Ishikawa (cell line): ENCODE results near the gene ABCC8.

Experiments
- EP300 ChIP-seq: IDR thresholded peaks from 2 replicates; pipeline ENCODE4 v1.6.1; 2012; ENCODE audit warnings: borderline replicate concordance
- TAF1 ChIP-seq: IDR thresholded peaks from 2 replicates; pipeline ENCODE4 v1.6.1; 2012; ENCODE audit warnings: low read depth, mild to moderate bottlenecking
- ZBTB7A ChIP-seq: IDR thresholded peaks from 2 replicates; pipeline ENCODE4 v1.6.1; 2012; ENCODE audit warnings: low read depth
- TF ChIP-seq, protein P1 (sequence below): IDR thresholded peaks from 2 replicates; pipeline ENCODE4 v1.6.1; 2012
- TF ChIP-seq, protein P2 (sequence below): IDR thresholded peaks from 2 replicates; pipeline ENCODE4 v1.6.1; 2012
- TF ChIP-seq, protein P3 (sequence below): IDR thresholded peaks from 2 replicates; pipeline ENCODE4 v1.6.1; 2012; ENCODE audit warnings: low read depth, mild to moderate bottlenecking

DNA sequence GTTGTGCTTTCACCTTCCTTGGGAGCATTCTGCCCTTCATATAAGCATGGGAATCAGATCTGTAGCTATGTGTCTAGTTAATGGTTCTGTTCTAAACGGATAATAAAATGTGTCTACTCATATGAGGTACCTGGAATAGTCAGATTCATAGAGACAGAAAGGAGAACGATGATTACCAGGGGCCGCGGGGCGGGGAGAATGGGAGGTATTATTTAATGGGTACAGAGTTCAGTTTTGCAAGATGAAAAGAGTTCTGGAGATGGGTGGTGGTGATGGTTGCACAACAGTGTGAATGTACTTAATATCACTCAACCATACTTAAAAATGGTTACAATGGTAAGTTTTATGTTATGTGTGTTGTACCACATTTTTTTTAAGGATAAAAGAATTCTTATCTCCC lies 10.0 kb upstream of the ABCC8 start:
- TF ChIP-seq ZBTB7A, result no peak
- TF ChIP-seq, protein P1, sequence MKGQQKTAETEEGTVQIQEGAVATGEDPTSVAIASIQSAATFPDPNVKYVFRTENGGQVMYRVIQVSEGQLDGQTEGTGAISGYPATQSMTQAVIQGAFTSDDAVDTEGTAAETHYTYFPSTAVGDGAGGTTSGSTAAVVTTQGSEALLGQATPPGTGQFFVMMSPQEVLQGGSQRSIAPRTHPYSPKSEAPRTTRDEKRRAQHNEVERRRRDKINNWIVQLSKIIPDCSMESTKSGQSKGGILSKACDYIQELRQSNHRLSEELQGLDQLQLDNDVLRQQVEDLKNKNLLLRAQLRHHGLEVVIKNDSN, result no peak
- TF ChIP-seq, protein P2, sequence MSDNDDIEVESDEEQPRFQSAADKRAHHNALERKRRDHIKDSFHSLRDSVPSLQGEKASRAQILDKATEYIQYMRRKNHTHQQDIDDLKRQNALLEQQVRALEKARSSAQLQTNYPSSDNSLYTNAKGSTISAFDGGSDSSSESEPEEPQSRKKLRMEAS, result no peak
- TF ChIP-seq, protein P3, sequence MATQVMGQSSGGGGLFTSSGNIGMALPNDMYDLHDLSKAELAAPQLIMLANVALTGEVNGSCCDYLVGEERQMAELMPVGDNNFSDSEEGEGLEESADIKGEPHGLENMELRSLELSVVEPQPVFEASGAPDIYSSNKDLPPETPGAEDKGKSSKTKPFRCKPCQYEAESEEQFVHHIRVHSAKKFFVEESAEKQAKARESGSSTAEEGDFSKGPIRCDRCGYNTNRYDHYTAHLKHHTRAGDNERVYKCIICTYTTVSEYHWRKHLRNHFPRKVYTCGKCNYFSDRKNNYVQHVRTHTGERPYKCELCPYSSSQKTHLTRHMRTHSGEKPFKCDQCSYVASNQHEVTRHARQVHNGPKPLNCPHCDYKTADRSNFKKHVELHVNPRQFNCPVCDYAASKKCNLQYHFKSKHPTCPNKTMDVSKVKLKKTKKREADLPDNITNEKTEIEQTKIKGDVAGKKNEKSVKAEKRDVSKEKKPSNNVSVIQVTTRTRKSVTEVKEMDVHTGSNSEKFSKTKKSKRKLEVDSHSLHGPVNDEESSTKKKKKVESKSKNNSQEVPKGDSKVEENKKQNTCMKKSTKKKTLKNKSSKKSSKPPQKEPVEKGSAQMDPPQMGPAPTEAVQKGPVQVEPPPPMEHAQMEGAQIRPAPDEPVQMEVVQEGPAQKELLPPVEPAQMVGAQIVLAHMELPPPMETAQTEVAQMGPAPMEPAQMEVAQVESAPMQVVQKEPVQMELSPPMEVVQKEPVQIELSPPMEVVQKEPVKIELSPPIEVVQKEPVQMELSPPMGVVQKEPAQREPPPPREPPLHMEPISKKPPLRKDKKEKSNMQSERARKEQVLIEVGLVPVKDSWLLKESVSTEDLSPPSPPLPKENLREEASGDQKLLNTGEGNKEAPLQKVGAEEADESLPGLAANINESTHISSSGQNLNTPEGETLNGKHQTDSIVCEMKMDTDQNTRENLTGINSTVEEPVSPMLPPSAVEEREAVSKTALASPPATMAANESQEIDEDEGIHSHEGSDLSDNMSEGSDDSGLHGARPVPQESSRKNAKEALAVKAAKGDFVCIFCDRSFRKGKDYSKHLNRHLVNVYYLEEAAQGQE, result no peak
- no peak for TF ChIP-seq TAF1
- TF ChIP-seq EP300, result no peak
